WTC11 (cell line): ENCODE results near the gene GLRA1. TPM values are rescaled to one million over a fixed set of nuclear protein-coding genes. Genes with fewer than 3 reads are reported as not detected.
"Not testable (repeated sequence)": the region's sequence is repeated elsewhere in the genome, so short reads cannot be mapped to it uniquely, and the experiment has no call there.

Experiments
- ATAC-seq: fragments of 200-7000 bp; cut with Tn5 transposase; 2 replicates; pipeline ENCODE4 v1.10.0; 2021; ENCODE audit warnings: mild to moderate bottlenecking, moderate library complexity
- CTCF ChIA-PET: fragments of 300-600 bp; sonication (Branson Sonifier 250); formaldehyde crosslinking; loops from one replicate; lab custom pipeline; 2021; ENCODE audit warnings: antibody characterized with exemption; lab: Charles Lee
- POLR2A ChIA-PET: fragments of 350-600 bp; sonication (Branson Sonifier 250); formaldehyde crosslinking; loops from one replicate; lab custom pipeline; 2021; ENCODE audit warnings: antibody characterized with exemption; lab: Charles Lee
- DNase-seq: peaks from one replicate; pipeline ENCODE4 v3.0.0; 2021; ENCODE audit warnings: low spot score
- H3K27ac Mint-ChIP-seq: 2 replicates; pipeline ENCODE4 v1.8.0; 2021; ENCODE audit warnings: mixed read lengths
- H3K27me3 Mint-ChIP-seq: 2 replicates; pipeline ENCODE4 v1.8.0; 2021; ENCODE audit warnings: low read depth, mild to moderate bottlenecking, moderate library complexity, mixed read lengths
- H3K36me3 Mint-ChIP-seq: 2 replicates; pipeline ENCODE4 v1.8.0; 2021; ENCODE audit warnings: mixed read lengths
- H3K4me1 Mint-ChIP-seq: 2 replicates; pipeline ENCODE4 v1.8.0; 2022; ENCODE audit warnings: mixed read lengths
- H3K4me3 Mint-ChIP-seq: 2 replicates; pipeline ENCODE4 v1.8.0; 2021; ENCODE audit warnings: mild to moderate bottlenecking, moderate library complexity, mixed read lengths
- H3K9me3 Mint-ChIP-seq: 2 replicates; pipeline ENCODE4 v1.8.0; 2021; ENCODE audit warnings: mixed read lengths
- NFATC4 ChIP-seq: fragments of 250-450 bp; sonication (Bioruptor Pico); IDR thresholded peaks from 2 replicates; pipeline ENCODE4 v1.9.0; 2021; ENCODE audit warnings: mild to moderate bottlenecking
- NR2C2 ChIP-seq: sonication (generic); formaldehyde crosslinking; IDR thresholded peaks from 2 replicates; pipeline ENCODE4 v1.8.0; 2022; ENCODE audit warnings: mild to moderate bottlenecking, missing genetic modification reagents
- OVOL2 ChIP-seq: fragments of 250-450 bp; sonication (Bioruptor Pico); IDR thresholded peaks from 2 replicates; pipeline ENCODE4 v1.9.0; 2021; ENCODE audit warnings: mild to moderate bottlenecking, borderline replicate concordance
- ZNF416 ChIP-seq: fragments of 250-450 bp; sonication (Bioruptor Pico); IDR thresholded peaks from 2 replicates; pipeline ENCODE4 v1.9.0; 2021; ENCODE audit warnings: mild to moderate bottlenecking, inconsistent platforms
- total RNA-seq: library from RNA; stranded (reverse); gene quantifications from 3 replicates; pipeline ENCODE4 v1.2.3, GENCODE V29; 2021
- TF ChIP-seq, protein P1 (sequence below): sonication (generic); formaldehyde crosslinking; IDR thresholded peaks from 2 replicates; pipeline ENCODE4 v1.8.0; 2022; ENCODE audit warnings: missing genetic modification reagents
- TF ChIP-seq, protein P2 (sequence below): sonication (generic); formaldehyde crosslinking; IDR thresholded peaks from 2 replicates; pipeline ENCODE4 v1.8.0; 2023; ENCODE audit warnings: missing genetic modification reagents, mild to moderate bottlenecking, borderline replicate concordance
- TF ChIP-seq, protein P3 (sequence below): sonication (generic); formaldehyde crosslinking; IDR thresholded peaks from 2 replicates; pipeline ENCODE4 v1.8.0; 2023; ENCODE audit warnings: mild to moderate bottlenecking, missing genetic modification reagents
- TF ChIP-seq, protein P4 (sequence below): fragments of 250-450 bp; sonication (Bioruptor Pico); IDR thresholded peaks from 2 replicates; pipeline ENCODE4 v2.1.2; 2022; ENCODE audit warnings: mild to moderate bottlenecking, moderate library complexity
- TF ChIP-seq, protein P5 (sequence below): sonication (generic); formaldehyde crosslinking; IDR thresholded peaks from 2 replicates; pipeline ENCODE4 v1.8.0; 2022; ENCODE audit warnings: mild to moderate bottlenecking, missing genetic modification reagents

GLRA1 gene
- total RNA-seq, 1 experiment from 2014 or later, result not detected

DNA sequence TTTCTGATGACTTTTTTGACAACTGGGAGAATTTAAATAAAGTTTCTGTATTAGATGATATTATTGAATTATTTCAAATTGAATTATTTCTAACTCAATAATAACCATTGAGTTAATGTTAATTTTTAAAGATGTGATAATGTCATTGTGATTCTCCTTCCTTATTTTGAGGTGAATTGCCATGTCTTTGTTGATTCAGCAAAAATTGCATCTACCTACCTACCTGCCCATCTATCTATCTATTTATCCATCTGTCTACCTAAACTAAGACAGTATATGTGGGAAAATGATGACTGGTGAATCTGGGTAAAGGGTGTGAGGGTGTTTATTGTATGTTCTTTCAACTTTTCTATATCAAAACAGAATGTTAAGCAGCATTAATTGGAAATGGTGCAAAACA, 77.9 kb downstream of the GLRA1 start (continued):
- TF ChIP-seq, protein P1, sequence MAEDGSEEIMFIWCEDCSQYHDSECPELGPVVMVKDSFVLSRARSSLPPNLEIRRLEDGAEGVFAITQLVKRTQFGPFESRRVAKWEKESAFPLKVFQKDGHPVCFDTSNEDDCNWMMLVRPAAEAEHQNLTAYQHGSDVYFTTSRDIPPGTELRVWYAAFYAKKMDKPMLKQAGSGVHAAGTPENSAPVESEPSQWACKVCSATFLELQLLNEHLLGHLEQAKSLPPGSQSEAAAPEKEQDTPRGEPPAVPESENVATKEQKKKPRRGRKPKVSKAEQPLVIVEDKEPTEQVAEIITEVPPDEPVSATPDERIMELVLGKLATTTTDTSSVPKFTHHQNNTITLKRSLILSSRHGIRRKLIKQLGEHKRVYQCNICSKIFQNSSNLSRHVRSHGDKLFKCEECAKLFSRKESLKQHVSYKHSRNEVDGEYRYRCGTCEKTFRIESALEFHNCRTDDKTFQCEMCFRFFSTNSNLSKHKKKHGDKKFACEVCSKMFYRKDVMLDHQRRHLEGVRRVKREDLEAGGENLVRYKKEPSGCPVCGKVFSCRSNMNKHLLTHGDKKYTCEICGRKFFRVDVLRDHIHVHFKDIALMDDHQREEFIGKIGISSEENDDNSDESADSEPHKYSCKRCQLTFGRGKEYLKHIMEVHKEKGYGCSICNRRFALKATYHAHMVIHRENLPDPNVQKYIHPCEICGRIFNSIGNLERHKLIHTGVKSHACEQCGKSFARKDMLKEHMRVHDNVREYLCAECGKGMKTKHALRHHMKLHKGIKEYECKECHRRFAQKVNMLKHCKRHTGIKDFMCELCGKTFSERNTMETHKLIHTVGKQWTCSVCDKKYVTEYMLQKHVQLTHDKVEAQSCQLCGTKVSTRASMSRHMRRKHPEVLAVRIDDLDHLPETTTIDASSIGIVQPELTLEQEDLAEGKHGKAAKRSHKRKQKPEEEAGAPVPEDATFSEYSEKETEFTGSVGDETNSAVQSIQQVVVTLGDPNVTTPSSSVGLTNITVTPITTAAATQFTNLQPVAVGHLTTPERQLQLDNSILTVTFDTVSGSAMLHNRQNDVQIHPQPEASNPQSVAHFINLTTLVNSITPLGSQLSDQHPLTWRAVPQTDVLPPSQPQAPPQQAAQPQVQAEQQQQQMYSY, result no peak
- TF ChIP-seq, protein P2, sequence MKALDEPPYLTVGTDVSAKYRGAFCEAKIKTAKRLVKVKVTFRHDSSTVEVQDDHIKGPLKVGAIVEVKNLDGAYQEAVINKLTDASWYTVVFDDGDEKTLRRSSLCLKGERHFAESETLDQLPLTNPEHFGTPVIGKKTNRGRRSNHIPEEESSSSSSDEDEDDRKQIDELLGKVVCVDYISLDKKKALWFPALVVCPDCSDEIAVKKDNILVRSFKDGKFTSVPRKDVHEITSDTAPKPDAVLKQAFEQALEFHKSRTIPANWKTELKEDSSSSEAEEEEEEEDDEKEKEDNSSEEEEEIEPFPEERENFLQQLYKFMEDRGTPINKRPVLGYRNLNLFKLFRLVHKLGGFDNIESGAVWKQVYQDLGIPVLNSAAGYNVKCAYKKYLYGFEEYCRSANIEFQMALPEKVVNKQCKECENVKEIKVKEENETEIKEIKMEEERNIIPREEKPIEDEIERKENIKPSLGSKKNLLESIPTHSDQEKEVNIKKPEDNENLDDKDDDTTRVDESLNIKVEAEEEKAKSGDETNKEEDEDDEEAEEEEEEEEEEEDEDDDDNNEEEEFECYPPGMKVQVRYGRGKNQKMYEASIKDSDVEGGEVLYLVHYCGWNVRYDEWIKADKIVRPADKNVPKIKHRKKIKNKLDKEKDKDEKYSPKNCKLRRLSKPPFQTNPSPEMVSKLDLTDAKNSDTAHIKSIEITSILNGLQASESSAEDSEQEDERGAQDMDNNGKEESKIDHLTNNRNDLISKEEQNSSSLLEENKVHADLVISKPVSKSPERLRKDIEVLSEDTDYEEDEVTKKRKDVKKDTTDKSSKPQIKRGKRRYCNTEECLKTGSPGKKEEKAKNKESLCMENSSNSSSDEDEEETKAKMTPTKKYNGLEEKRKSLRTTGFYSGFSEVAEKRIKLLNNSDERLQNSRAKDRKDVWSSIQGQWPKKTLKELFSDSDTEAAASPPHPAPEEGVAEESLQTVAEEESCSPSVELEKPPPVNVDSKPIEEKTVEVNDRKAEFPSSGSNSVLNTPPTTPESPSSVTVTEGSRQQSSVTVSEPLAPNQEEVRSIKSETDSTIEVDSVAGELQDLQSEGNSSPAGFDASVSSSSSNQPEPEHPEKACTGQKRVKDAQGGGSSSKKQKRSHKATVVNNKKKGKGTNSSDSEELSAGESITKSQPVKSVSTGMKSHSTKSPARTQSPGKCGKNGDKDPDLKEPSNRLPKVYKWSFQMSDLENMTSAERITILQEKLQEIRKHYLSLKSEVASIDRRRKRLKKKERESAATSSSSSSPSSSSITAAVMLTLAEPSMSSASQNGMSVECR (CRISPR knock-in tag), result no peak
- TF ChIP-seq ZNF416 (no peak), NFATC4 (CRISPR knock-in tag) (no peak), OVOL2 (no peak), NR2C2 (CRISPR knock-in tag) (no peak)
- TF ChIP-seq, protein P3, sequence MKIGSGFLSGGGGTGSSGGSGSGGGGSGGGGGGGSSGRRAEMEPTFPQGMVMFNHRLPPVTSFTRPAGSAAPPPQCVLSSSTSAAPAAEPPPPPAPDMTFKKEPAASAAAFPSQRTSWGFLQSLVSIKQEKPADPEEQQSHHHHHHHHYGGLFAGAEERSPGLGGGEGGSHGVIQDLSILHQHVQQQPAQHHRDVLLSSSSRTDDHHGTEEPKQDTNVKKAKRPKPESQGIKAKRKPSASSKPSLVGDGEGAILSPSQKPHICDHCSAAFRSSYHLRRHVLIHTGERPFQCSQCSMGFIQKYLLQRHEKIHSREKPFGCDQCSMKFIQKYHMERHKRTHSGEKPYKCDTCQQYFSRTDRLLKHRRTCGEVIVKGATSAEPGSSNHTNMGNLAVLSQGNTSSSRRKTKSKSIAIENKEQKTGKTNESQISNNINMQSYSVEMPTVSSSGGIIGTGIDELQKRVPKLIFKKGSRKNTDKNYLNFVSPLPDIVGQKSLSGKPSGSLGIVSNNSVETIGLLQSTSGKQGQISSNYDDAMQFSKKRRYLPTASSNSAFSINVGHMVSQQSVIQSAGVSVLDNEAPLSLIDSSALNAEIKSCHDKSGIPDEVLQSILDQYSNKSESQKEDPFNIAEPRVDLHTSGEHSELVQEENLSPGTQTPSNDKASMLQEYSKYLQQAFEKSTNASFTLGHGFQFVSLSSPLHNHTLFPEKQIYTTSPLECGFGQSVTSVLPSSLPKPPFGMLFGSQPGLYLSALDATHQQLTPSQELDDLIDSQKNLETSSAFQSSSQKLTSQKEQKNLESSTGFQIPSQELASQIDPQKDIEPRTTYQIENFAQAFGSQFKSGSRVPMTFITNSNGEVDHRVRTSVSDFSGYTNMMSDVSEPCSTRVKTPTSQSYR, result no peak
- TF ChIP-seq, protein P4, sequence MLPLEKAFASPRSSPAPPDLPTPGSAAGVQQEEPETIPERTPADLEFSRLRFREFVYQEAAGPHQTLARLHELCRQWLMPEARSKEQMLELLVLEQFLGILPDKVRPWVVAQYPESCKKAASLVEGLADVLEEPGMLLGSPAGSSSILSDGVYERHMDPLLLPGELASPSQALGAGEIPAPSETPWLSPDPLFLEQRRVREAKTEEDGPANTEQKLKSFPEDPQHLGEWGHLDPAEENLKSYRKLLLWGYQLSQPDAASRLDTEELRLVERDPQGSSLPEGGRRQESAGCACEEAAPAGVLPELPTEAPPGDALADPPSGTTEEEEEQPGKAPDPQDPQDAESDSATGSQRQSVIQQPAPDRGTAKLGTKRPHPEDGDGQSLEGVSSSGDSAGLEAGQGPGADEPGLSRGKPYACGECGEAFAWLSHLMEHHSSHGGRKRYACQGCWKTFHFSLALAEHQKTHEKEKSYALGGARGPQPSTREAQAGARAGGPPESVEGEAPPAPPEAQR (CRISPR knock-in tag), result no peak
- TF ChIP-seq, protein P5, sequence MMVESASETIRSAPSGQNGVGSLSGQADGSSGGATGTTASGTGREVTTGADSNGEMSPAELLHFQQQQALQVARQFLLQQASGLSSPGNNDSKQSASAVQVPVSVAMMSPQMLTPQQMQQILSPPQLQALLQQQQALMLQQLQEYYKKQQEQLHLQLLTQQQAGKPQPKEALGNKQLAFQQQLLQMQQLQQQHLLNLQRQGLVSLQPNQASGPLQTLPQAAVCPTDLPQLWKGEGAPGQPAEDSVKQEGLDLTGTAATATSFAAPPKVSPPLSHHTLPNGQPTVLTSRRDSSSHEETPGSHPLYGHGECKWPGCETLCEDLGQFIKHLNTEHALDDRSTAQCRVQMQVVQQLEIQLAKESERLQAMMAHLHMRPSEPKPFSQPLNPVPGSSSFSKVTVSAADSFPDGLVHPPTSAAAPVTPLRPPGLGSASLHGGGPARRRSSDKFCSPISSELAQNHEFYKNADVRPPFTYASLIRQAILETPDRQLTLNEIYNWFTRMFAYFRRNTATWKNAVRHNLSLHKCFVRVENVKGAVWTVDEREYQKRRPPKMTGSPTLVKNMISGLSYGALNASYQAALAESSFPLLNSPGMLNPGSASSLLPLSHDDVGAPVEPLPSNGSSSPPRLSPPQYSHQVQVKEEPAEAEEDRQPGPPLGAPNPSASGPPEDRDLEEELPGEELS, result no peak

DNA sequence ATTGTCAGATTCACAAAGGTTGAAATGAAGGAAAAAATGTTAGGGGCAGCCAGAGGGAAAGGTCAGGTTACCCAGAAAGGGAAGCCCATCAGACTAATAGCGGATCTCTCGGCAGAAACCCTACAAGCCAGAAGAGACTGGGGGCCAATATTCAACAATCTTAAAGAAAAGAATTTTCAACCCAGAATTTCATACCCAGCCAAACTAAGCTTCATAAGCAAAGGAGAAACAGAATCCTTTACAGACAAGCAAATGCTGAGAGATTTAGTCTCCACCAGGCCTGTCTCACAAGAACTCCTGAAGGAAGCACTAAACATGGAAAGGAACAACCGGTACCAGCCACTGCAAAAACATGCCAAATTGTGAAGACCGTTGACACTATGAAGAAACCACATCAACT, 91.8 kb downstream of the GLRA1 start:
- CTCF ChIA-PET, POLR2A ChIA-PET, ATAC-seq, H3K4me3 Mint-ChIP-seq, H3K27ac Mint-ChIP-seq, DNase-seq, H3K4me1 Mint-ChIP-seq: not testable (repeated sequence)
- Mint-ChIP-seq H3K27me3 (peaks cover 47% of the 10 kb centered on the region), H3K36me3 (peaks cover 89% of the 10 kb centered on the region), H3K9me3 (peaks cover 76% of the 10 kb centered on the region)
